ENCODE results near the gene RUBCN. TPM values are rescaled to one million over a fixed set of nuclear protein-coding genes. Genes with fewer than 3 reads are reported as not detected.
A peak's percentile ranks its signal among the peaks of the same experiment; 100 is the strongest.
"Not testable (repeated sequence)": the region's sequence is repeated elsewhere in the genome, so short reads cannot be mapped to it uniquely, and the experiment has no call there.

RUBCN gene
- total RNA-seq, 1 donor from 2014 or later = 35.0 TPM

DNA sequence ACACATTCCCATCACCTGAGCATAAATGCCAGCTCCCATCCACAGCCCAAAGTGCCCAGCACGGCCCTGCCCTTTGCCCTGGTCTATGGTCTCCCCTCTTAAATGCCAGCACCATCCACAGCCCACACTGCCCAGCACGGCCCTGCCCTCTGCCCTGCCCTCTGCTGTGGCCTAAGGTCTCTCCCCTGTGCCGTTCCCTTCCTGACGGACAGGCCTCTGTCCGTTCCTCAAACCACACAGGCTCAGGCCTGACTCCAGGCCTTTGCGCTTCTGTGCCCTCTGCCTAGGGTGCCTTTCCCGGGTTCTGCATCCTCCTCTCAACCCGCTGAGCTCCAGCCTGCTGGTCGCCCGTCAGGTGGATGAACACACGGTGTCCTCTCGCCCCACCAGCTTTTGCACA is 90.4 kb downstream of the RUBCN start:
- H3K4me3 Mint-ChIP-seq (ENCODE audit: unreplicated experiment); H3K9me3 Mint-ChIP-seq (ENCODE audit: unreplicated experiment); H3K27me3 Mint-ChIP-seq (ENCODE audit: unreplicated experiment); H3K27ac Mint-ChIP-seq (ENCODE audit: unreplicated experiment); H3K4me1 Mint-ChIP-seq (ENCODE audit: unreplicated experiment); DNase-seq (ENCODE audit: low spot score): not testable (repeated sequence)
- H3K36me3 Mint-ChIP-seq (ENCODE audit: low read depth, unreplicated experiment) = peaks cover 10% of the 10 kb centered on the region

DNA sequence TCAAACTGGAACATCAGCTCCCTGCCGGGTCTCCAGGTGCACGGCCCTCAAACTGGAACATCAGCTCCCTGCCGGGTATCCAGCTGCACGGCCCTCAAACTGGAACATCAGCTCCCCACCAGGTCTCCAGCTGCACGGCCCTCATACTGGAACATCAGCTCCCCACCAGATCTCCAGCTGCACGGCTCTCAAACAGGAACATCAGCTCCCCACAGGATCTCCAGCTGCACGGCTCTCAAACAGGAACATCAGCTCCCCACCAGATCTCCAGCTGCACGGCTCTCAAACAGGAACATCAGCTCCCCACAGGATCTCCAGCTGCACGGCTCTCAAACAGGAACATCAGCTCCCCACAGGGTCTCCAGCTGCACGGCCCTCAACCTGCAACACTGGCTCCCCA is 99.1 kb downstream of the RUBCN start:
- H3K4me1 Mint-ChIP-seq (ENCODE audit: unreplicated experiment); H3K9me3 Mint-ChIP-seq (ENCODE audit: unreplicated experiment); DNase-seq (ENCODE audit: low spot score); H3K27ac Mint-ChIP-seq (ENCODE audit: unreplicated experiment); H3K27me3 Mint-ChIP-seq (ENCODE audit: unreplicated experiment); H3K4me3 Mint-ChIP-seq (ENCODE audit: unreplicated experiment): not testable (repeated sequence)
- peaks cover 22% of the 10 kb centered on the region for H3K36me3 Mint-ChIP-seq (ENCODE audit: low read depth, unreplicated experiment)

DNA sequence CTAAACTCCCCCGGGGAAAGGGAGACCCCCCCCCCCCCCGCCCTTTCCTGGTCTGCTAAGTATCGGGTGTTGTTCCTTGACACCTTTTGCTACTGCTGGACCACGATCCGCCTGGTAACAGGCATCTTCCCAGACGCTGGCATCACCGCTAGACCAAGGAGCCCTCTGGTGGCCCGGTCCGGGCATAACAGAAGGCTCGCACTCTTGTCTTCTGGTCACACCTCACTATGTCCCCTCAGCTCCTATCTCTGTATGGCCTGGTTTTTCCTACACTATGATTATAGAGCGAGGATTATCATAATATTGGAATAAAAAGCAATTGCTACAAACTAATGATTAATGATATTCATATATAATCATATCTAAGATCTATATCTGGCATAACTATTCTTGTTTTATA is 104.7 kb downstream of the RUBCN start:
- H3K4me1 Mint-ChIP-seq (ENCODE audit: unreplicated experiment); H3K4me3 Mint-ChIP-seq (ENCODE audit: unreplicated experiment); H3K9me3 Mint-ChIP-seq (ENCODE audit: unreplicated experiment); DNase-seq (ENCODE audit: low spot score); H3K27me3 Mint-ChIP-seq (ENCODE audit: unreplicated experiment); H3K36me3 Mint-ChIP-seq (ENCODE audit: low read depth, unreplicated experiment); H3K27ac Mint-ChIP-seq (ENCODE audit: unreplicated experiment): not testable (repeated sequence)

DNA sequence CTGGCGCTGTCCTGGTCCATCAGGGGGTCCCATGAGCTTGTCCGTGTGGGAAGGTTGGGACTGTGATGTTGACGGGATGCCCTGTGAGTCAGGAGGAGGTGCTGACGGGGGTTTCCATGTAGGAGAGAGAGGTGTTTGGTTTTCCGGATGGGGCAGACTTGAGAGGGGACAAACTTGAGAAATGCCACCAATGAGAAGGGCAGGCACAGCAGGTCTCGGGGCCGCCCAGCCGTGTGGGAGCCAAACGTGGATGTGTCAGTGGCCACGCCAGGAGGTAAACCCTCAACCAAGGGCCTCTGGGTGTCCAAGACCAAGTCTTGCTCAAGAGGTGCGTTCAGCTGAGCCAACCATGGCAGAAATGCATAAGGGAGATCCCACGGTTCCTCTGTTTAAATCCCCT is 105.9 kb downstream of the RUBCN start:
- H3K27me3 Mint-ChIP-seq (ENCODE audit: unreplicated experiment); H3K27ac Mint-ChIP-seq (ENCODE audit: unreplicated experiment); H3K4me3 Mint-ChIP-seq (ENCODE audit: unreplicated experiment): not testable (repeated sequence)

DNA sequence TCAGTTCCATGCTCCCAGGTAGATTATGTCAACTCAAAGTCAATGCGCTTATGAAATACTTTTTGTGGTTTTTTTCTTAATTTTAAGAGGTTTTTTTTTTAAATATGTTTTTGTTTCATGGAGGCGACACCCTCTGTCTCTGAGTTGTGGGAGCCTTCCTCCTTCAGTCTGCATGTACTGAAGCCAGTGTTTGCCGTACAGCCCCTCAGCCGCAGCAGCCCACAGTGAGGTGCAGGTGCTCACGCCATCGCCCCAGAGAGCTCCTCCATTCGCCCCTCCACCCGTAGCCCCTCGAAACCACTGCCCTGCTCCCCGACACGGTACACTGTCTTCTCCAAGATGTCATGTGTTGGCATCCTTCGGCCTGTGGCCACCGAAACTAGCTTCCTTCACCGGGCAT is 107.4 kb downstream of the RUBCN start:
- not testable (repeated sequence) for H3K4me3 Mint-ChIP-seq (ENCODE audit: unreplicated experiment)

More for the DNA sequence above, 105.9 kb downstream of the RUBCN start:
- H3K36me3 Mint-ChIP-seq (ENCODE audit: low read depth, unreplicated experiment); H3K9me3 Mint-ChIP-seq (ENCODE audit: unreplicated experiment); DNase-seq (ENCODE audit: low spot score); H3K4me1 Mint-ChIP-seq (ENCODE audit: unreplicated experiment): not testable (repeated sequence)

DNA sequence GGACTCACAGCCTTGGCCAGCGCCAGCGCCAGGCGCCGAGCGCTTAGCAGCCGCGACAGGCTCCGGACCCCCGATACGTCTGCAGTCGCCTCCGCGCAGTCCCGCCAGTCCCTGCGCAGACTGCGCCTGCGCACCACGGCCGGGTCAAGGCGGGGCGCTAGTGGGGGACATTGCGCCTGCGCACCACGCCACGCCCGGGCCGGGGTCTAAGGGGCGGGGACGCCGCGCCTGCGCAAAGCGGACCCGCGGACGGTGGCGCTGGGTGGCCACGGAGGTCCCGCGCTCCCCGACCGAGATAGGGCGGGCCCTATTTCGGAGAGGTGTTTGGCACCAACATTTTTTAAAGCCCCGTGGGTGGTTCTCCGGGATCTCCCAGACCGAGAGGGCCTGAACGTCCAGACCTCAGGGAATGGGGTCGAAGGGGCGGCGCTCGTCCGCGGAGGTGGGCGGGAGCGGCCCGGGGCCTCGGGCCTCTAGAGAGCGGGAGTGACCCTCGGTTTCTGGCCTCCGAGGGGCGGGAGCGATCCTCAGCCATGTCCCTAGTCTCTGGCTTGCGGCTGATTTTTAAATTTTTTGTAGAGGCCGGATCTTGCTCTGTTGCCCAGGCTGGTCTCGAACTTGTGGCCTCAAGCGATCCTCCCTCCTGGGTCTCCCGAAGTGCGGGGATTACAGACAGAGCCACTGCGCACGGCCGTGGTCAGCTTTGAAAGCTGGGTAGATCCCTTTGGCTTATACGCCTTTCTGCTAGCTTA is 108.8 kb downstream of the RUBCN start:
- H3K4me1 Mint-ChIP-seq (ENCODE audit: unreplicated experiment); H3K27ac Mint-ChIP-seq (ENCODE audit: unreplicated experiment); H3K36me3 Mint-ChIP-seq (ENCODE audit: low read depth, unreplicated experiment); H3K9me3 Mint-ChIP-seq (ENCODE audit: unreplicated experiment); H3K27me3 Mint-ChIP-seq (ENCODE audit: unreplicated experiment): not testable (repeated sequence)
- H3K4me3 Mint-ChIP-seq (ENCODE audit: unreplicated experiment) = peak overlapping the region; percentile 90
- DNase-seq (ENCODE audit: low spot score) = peak; percentile 97

More for the DNA sequence above, 107.4 kb downstream of the RUBCN start:
- not testable (repeated sequence) for H3K36me3 Mint-ChIP-seq (ENCODE audit: low read depth, unreplicated experiment); H3K9me3 Mint-ChIP-seq (ENCODE audit: unreplicated experiment); H3K27ac Mint-ChIP-seq (ENCODE audit: unreplicated experiment); H3K4me1 Mint-ChIP-seq (ENCODE audit: unreplicated experiment); H3K27me3 Mint-ChIP-seq (ENCODE audit: unreplicated experiment); DNase-seq (ENCODE audit: low spot score)

DNA sequence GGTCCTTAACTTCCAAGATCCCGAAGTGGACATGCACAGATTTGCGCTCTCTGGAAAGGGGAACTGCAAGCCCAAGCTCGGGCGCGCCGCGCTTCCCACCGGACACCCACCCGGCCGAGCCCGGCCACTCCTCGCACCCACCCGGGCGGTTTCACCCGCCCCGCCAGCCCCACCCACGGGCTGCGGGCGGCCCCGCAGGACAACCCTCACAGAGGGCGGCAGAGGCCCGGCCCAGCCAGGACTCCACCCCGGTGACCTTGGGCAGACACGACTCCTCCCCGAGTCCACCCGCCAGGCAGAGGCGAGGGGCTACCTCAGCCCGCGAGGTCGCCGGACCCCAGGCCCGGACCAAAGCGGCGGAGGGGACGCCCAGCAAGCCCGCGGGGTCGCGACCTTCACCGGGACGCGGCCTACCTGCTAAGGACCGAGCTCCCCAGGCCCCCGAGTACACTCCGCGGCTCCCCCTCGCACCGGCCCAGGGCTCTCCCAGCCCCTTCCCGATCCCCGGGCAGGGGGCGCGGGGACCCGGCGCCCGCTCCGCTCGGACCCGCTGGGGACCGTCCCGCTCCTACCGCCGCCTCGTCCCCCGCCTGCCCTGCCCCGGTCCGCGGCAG is 109.4 kb downstream of the RUBCN start:
- H3K27ac Mint-ChIP-seq (ENCODE audit: unreplicated experiment); H3K4me1 Mint-ChIP-seq (ENCODE audit: unreplicated experiment); H3K27me3 Mint-ChIP-seq (ENCODE audit: unreplicated experiment); H3K36me3 Mint-ChIP-seq (ENCODE audit: low read depth, unreplicated experiment); H3K9me3 Mint-ChIP-seq (ENCODE audit: unreplicated experiment): not testable (repeated sequence)
- peak; percentile 14 for DNase-seq (ENCODE audit: low spot score)
- H3K4me3 Mint-ChIP-seq (ENCODE audit: unreplicated experiment) = peak overlapping the region; percentile 90

DNA sequence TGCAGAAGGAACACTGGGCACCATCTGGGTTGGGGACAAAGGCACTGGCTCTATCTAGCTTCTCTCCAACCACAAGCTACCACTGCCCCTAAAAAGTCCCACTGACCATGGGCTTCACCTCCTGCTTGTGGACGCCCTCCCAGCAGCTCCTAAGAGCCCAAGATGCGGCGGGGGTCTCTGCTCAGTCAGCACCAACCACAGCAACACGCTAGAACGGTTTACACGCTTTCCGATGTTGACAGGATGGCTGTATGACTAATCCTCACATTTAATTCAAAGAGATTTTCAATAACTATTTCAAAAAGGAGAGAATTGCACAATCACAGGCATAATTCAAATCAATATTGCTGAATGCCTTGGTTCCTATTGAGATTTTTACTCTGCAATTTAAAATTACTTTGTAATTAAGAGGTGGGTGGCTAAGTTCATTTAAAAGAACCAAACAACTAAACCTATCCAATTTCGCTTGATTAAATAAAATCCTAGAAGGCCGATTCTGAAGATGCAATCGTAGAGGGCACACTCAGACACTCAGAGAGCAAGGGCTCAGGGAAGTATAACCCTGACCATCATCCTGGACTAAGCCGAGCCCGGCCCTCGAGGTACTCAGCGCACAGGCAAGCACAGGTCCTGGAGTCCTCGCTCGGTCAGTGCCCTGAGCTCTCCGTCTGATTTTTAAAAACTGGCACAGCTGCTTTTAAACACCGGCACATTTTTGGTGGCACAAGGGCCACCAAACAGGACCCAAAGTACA is 110.1 kb downstream of the RUBCN start:
- DNase-seq (ENCODE audit: low spot score); H3K27me3 Mint-ChIP-seq (ENCODE audit: unreplicated experiment); H3K4me1 Mint-ChIP-seq (ENCODE audit: unreplicated experiment); H3K27ac Mint-ChIP-seq (ENCODE audit: unreplicated experiment); H3K36me3 Mint-ChIP-seq (ENCODE audit: low read depth, unreplicated experiment); H3K9me3 Mint-ChIP-seq (ENCODE audit: unreplicated experiment): not testable (repeated sequence)
- peak overlapping the region; percentile 90 for H3K4me3 Mint-ChIP-seq (ENCODE audit: unreplicated experiment)

DNA sequence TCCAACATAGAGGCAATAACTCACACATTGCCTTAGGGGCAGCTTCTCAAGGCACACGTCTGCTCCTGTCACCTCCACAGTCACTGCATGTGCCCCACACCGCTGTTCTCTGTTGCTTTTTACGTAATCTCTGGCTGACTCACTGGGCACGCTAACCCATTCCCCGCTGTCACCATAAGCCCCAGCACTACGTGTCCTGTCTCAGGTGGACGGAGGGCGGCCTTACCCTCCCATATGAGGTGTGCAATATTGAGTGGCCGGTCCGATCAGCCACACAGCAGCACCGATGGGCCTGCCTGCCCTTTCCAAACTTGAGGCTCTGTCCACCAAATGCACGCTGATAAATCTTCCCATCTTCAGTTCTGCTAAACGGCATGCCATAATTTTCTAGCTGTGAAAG is 115.2 kb downstream of the RUBCN start:
- not testable (repeated sequence) for H3K9me3 Mint-ChIP-seq (ENCODE audit: unreplicated experiment); H3K4me1 Mint-ChIP-seq (ENCODE audit: unreplicated experiment); H3K27ac Mint-ChIP-seq (ENCODE audit: unreplicated experiment); DNase-seq (ENCODE audit: low spot score); H3K4me3 Mint-ChIP-seq (ENCODE audit: unreplicated experiment); H3K27me3 Mint-ChIP-seq (ENCODE audit: unreplicated experiment)
- H3K36me3 Mint-ChIP-seq (ENCODE audit: low read depth, unreplicated experiment) = peaks cover 37% of the 10 kb centered on the region

Other genes with a start within 250 kb of the RUBCN start
- gene BDH1, start 180.9 kb downstream of the RUBCN start, total RNA-seq (ENCODE audit: unreplicated experiment) = 4.7 TPM
- gene FYTTD1, start 13.0 kb upstream of the RUBCN start, total RNA-seq (ENCODE audit: unreplicated experiment) = 65.3 TPM
- gene LRCH3, start 54.4 kb upstream of the RUBCN start, total RNA-seq (ENCODE audit: unreplicated experiment) = 62.2 TPM
- 1,090 TPM for gene RPL35A, start 213.3 kb upstream of the RUBCN start, total RNA-seq (ENCODE audit: unreplicated experiment)
- 7.1 TPM for gene LMLN, start 223.3 kb upstream of the RUBCN start, total RNA-seq (ENCODE audit: unreplicated experiment)